Measurements from ENCODE around the gene ADAMTSL3.
"Not testable (repeated sequence)": the region's sequence is repeated elsewhere in the genome, so short reads cannot be mapped to it uniquely, and the experiment has no call there.

ADAMTSL3 gene

GRCh38 chr15:83692746-83693581 lies 39.0 kb downstream of the ADAMTSL3 start:
- no peaks in the 10 kb centered on the region for H3K36me3 ChIP-seq (ENCODE audit: control insufficient read depth in 1 of 2, insufficient read depth in 2 of 2, low read length in 2 of 2)
- H3K27me3 ChIP-seq (ENCODE audit: low read depth, low read length) = no peaks in the 10 kb centered on the region
- peaks cover 4 to 22% of the 10 kb centered on the region in 2 donors for H3K4me1 ChIP-seq (ENCODE audit: control insufficient read depth in 1 of 2, insufficient read depth in 2 of 2, low read length in 2 of 2)
- H3K27ac ChIP-seq (ENCODE audit: low read length) = peak overlapping the region; percentile 33
- no peaks in the 10 kb centered on the region for H3K9me3 ChIP-seq (ENCODE audit: control insufficient read depth in 1 of 2, low read length in 2 of 2)
- peak overlapping the region in 1 of 2 donors; percentile 36 for H3K4me3 ChIP-seq (ENCODE audit: low read depth in 1 of 2, low read length in 2 of 2)

- H3K27ac ChIP-seq (ENCODE audit: low read length) = peak overlapping the region; percentile 33
Observed at GRCh38 chr15:83694015-83694414, 40.1 kb downstream of the ADAMTSL3 start.

GRCh38 chr15:83694536-83694935 lies 40.6 kb downstream of the ADAMTSL3 start:
- Histone ChIP-seq H3K9me3 (ENCODE audit: control insufficient read depth in 1 of 2, low read length in 2 of 2) (no peaks in the 10 kb centered on the region), H3K36me3 (ENCODE audit: control insufficient read depth in 1 of 2, insufficient read depth in 2 of 2, low read length in 2 of 2) (no peaks in the 10 kb centered on the region), H3K27ac (ENCODE audit: low read length) (peak overlapping the region; percentile 33), H3K4me3 (ENCODE audit: low read depth in 1 of 2, low read length in 2 of 2) (peak overlapping the region in 1 of 2 donors; percentile 7), H3K4me1 (ENCODE audit: control insufficient read depth in 1 of 2, insufficient read depth in 2 of 2, low read length in 2 of 2) (peaks cover 4 to 22% of the 10 kb centered on the region in 2 donors), H3K27me3 (ENCODE audit: low read depth, low read length) (no peaks in the 10 kb centered on the region)

More at GRCh38 chr15:83694015-83694414, 40.1 kb downstream of the ADAMTSL3 start:
- Histone ChIP-seq H3K4me1 (ENCODE audit: control insufficient read depth in 1 of 2, insufficient read depth in 2 of 2, low read length in 2 of 2) (peaks cover 4 to 22% of the 10 kb centered on the region in 2 donors), H3K4me3 (ENCODE audit: low read depth in 1 of 2, low read length in 2 of 2) (peak overlapping the region in 1 of 2 donors; percentile 7), H3K36me3 (ENCODE audit: control insufficient read depth in 1 of 2, insufficient read depth in 2 of 2, low read length in 2 of 2) (no peaks in the 10 kb centered on the region), H3K27me3 (ENCODE audit: low read depth, low read length) (no peaks in the 10 kb centered on the region), H3K9me3 (ENCODE audit: control insufficient read depth in 1 of 2, low read length in 2 of 2) (no peaks in the 10 kb centered on the region)

GRCh38 chr15:83695246-83695645 lies 41.3 kb downstream of the ADAMTSL3 start:
- H3K4me1 ChIP-seq (ENCODE audit: control insufficient read depth in 1 of 2, insufficient read depth in 2 of 2, low read length in 2 of 2) = peaks cover 4 to 22% of the 10 kb centered on the region in 2 donors
- H3K27ac ChIP-seq (ENCODE audit: low read length) = peak overlapping the region; percentile 33
- no peaks in the 10 kb centered on the region for H3K36me3 ChIP-seq (ENCODE audit: control insufficient read depth in 1 of 2, insufficient read depth in 2 of 2, low read length in 2 of 2)
- no peaks in the 10 kb centered on the region for H3K9me3 ChIP-seq (ENCODE audit: control insufficient read depth in 1 of 2, low read length in 2 of 2)
- no peak overlapping the region for H3K4me3 ChIP-seq (ENCODE audit: low read depth in 1 of 2, low read length in 2 of 2)
- no peaks in the 10 kb centered on the region for H3K27me3 ChIP-seq (ENCODE audit: low read depth, low read length)

- H3K9me3 ChIP-seq (ENCODE audit: control insufficient read depth in 1 of 2, low read length in 2 of 2) = no peaks in the 10 kb centered on the region
- H3K36me3 ChIP-seq (ENCODE audit: control insufficient read depth in 1 of 2, insufficient read depth in 2 of 2, low read length in 2 of 2) = no peaks in the 10 kb centered on the region
- H3K4me1 ChIP-seq (ENCODE audit: control insufficient read depth in 1 of 2, insufficient read depth in 2 of 2, low read length in 2 of 2) = peaks cover 4 to 22% of the 10 kb centered on the region in 2 donors
- H3K27ac ChIP-seq (ENCODE audit: low read length) = no peak overlapping the region
- H3K4me3 ChIP-seq (ENCODE audit: low read depth in 1 of 2, low read length in 2 of 2) = no peak overlapping the region
- no peaks in the 10 kb centered on the region for H3K27me3 ChIP-seq (ENCODE audit: low read depth, low read length)
Observed at GRCh38 chr15:83695901-83696425, 42.0 kb downstream of the ADAMTSL3 start.

- Histone ChIP-seq H3K27me3 (ENCODE audit: low read depth, low read length) (no peaks in the 10 kb centered on the region), H3K27ac (ENCODE audit: low read length) (no peak overlapping the region), H3K4me1 (ENCODE audit: control insufficient read depth in 1 of 2, insufficient read depth in 2 of 2, low read length in 2 of 2) (peaks cover 4 to 22% of the 10 kb centered on the region in 2 donors), H3K36me3 (ENCODE audit: control insufficient read depth in 1 of 2, insufficient read depth in 2 of 2, low read length in 2 of 2) (no peaks in the 10 kb centered on the region), H3K9me3 (ENCODE audit: control insufficient read depth in 1 of 2, low read length in 2 of 2) (no peaks in the 10 kb centered on the region), H3K4me3 (ENCODE audit: low read depth in 1 of 2, low read length in 2 of 2) (no peak overlapping the region)
Observed at GRCh38 chr15:83697716-83698115, 43.8 kb downstream of the ADAMTSL3 start.

- no peak overlapping the region for H3K4me3 ChIP-seq (ENCODE audit: low read depth in 1 of 2, low read length in 2 of 2)
- H3K9me3 ChIP-seq (ENCODE audit: control insufficient read depth in 1 of 2, low read length in 2 of 2) = no peaks in the 10 kb centered on the region
- no peak overlapping the region for H3K27ac ChIP-seq (ENCODE audit: low read length)
- H3K27me3 ChIP-seq (ENCODE audit: low read depth, low read length) = no peaks in the 10 kb centered on the region
- H3K36me3 ChIP-seq (ENCODE audit: control insufficient read depth in 1 of 2, insufficient read depth in 2 of 2, low read length in 2 of 2) = no peaks in the 10 kb centered on the region
- peaks cover 4 to 19% of the 10 kb centered on the region in 2 donors for H3K4me1 ChIP-seq (ENCODE audit: control insufficient read depth in 1 of 2, insufficient read depth in 2 of 2, low read length in 2 of 2)
Observed at GRCh38 chr15:83698294-83698693, 44.4 kb downstream of the ADAMTSL3 start.

- no peaks in the 10 kb centered on the region for H3K27me3 ChIP-seq (ENCODE audit: low read depth, low read length)
- no peak overlapping the region for H3K4me3 ChIP-seq (ENCODE audit: low read depth in 1 of 2, low read length in 2 of 2)
- no peak overlapping the region for H3K27ac ChIP-seq (ENCODE audit: low read length)
- H3K4me1 ChIP-seq (ENCODE audit: control insufficient read depth in 1 of 2, insufficient read depth in 2 of 2, low read length in 2 of 2) = peaks cover 4 to 17% of the 10 kb centered on the region in 2 donors
- H3K36me3 ChIP-seq (ENCODE audit: control insufficient read depth in 1 of 2, insufficient read depth in 2 of 2, low read length in 2 of 2) = no peaks in the 10 kb centered on the region
- no peaks in the 10 kb centered on the region for H3K9me3 ChIP-seq (ENCODE audit: control insufficient read depth in 1 of 2, low read length in 2 of 2)
Observed at GRCh38 chr15:83699028-83699427, 45.1 kb downstream of the ADAMTSL3 start.

GRCh38 chr15:83700082-83700481 lies 46.2 kb downstream of the ADAMTSL3 start:
- no peaks in the 10 kb centered on the region for H3K27me3 ChIP-seq (ENCODE audit: low read depth, low read length)
- no peak overlapping the region for H3K4me3 ChIP-seq (ENCODE audit: low read depth in 1 of 2, low read length in 2 of 2)
- H3K9me3 ChIP-seq (ENCODE audit: control insufficient read depth in 1 of 2, low read length in 2 of 2) = no peaks in the 10 kb centered on the region
- H3K27ac ChIP-seq (ENCODE audit: low read length) = no peak overlapping the region
- H3K4me1 ChIP-seq (ENCODE audit: control insufficient read depth in 1 of 2, insufficient read depth in 2 of 2, low read length in 2 of 2) = peaks cover 0 to 6% of the 10 kb centered on the region in 2 donors
- no peaks in the 10 kb centered on the region for H3K36me3 ChIP-seq (ENCODE audit: control insufficient read depth in 1 of 2, insufficient read depth in 2 of 2, low read length in 2 of 2)

- H3K4me3 ChIP-seq (ENCODE audit: low read depth in 1 of 2, low read length in 2 of 2); H3K36me3 ChIP-seq (ENCODE audit: control insufficient read depth in 1 of 2, insufficient read depth in 2 of 2, low read length in 2 of 2); H3K27me3 ChIP-seq (ENCODE audit: low read depth, low read length); H3K9me3 ChIP-seq (ENCODE audit: control insufficient read depth in 1 of 2, low read length in 2 of 2); H3K27ac ChIP-seq (ENCODE audit: low read length); H3K4me1 ChIP-seq (ENCODE audit: control insufficient read depth in 1 of 2, insufficient read depth in 2 of 2, low read length in 2 of 2): not testable (repeated sequence)
Observed at GRCh38 chr15:83702314-83702713, 48.4 kb downstream of the ADAMTSL3 start.

GRCh38 chr15:83708328-83708727 lies 54.4 kb downstream of the ADAMTSL3 start:
- H3K36me3 ChIP-seq (ENCODE audit: control insufficient read depth in 1 of 2, insufficient read depth in 2 of 2, low read length in 2 of 2) = peaks cover 0 to 3% of the 10 kb centered on the region in 2 donors
- no peaks in the 10 kb centered on the region for H3K9me3 ChIP-seq (ENCODE audit: control insufficient read depth in 1 of 2, low read length in 2 of 2)
- no peaks in the 10 kb centered on the region for H3K4me1 ChIP-seq (ENCODE audit: control insufficient read depth in 1 of 2, insufficient read depth in 2 of 2, low read length in 2 of 2)
- no peaks in the 10 kb centered on the region for H3K27me3 ChIP-seq (ENCODE audit: low read depth, low read length)
- no peak overlapping the region for H3K4me3 ChIP-seq (ENCODE audit: low read depth in 1 of 2, low read length in 2 of 2)
- H3K27ac ChIP-seq (ENCODE audit: low read length) = no peak overlapping the region

Data from muscle layer of duodenum (tissue), 2 donors.